DND-41 (cell line): Measurements from ENCODE around the gene SMARCD3.

ENCODE experiments used
- ATAC-seq: fragments of 200-7000 bp; cut with Tn5 transposase; 3 replicates; pipeline ENCODE4 v1.9.1; 2021; ENCODE audit warnings: low read depth; ENCODE audit not compliant: insufficient read depth
- DNase-seq: peaks from one replicate; pipeline ENCODE4 v3.0.0-alpha.2; 2020
- H2AFZ ChIP-seq: 2 replicates; pipeline ENCODE4 v1.6.0; 2012; ENCODE audit warnings: low read depth, low read length
- H3K27ac ChIP-seq: 2 replicates; pipeline ENCODE4 v1.5.1; 2012; ENCODE audit warnings: low read length, inconsistent platforms
- H3K27me3 ChIP-seq: fragments of 200-600 bp; sonication (generic); 2 replicates; pipeline ENCODE4 v1.6.0; 2012; ENCODE audit warnings: low read length, mild to moderate bottlenecking, inconsistent platforms; ENCODE audit not compliant: insufficient read depth, poor library complexity
- H3K36me3 ChIP-seq: 2 replicates; pipeline ENCODE4 v1.5.1; 2012; ENCODE audit warnings: low read length, inconsistent platforms; ENCODE audit not compliant: insufficient read depth
- H3K4me1 ChIP-seq: 2 replicates; pipeline ENCODE4 v1.5.1; 2012; ENCODE audit warnings: mild to moderate bottlenecking, low read length; ENCODE audit not compliant: insufficient read depth
- H3K4me2 ChIP-seq: 2 replicates; pipeline ENCODE4 v1.6.0; 2012; ENCODE audit warnings: mild to moderate bottlenecking, moderate library complexity, low read length, inconsistent platforms; ENCODE audit not compliant: insufficient read depth
- H3K4me3 ChIP-seq, 2 experiments: fragments of 200-600 bp in 1 of 2; shearing (Covaris generic) in 1 of 2; 2 replicates each; pipeline ENCODE4 v1.5.1; 2012 to 2016; ENCODE audit warnings: inconsistent platforms in 2 of 2, low read length in 2 of 2, mild to moderate bottlenecking in 2 of 2, low read depth in 1 of 2, moderate library complexity in 1 of 2
- H3K79me2 ChIP-seq: 2 replicates; pipeline ENCODE4 v1.6.0; 2012; ENCODE audit warnings: low read length, inconsistent platforms; ENCODE audit not compliant: insufficient read depth
- H3K9ac ChIP-seq: 2 replicates; pipeline ENCODE4 v1.6.0; 2012; ENCODE audit warnings: low read depth, mild to moderate bottlenecking, inconsistent platforms, low read length, moderate library complexity
- H3K9me3 ChIP-seq: 2 replicates; pipeline ENCODE4 v1.5.1; 2012; ENCODE audit warnings: low read length, moderate library complexity, mild to moderate bottlenecking, inconsistent platforms; ENCODE audit not compliant: insufficient read depth, severe bottlenecking
- H4K20me1 ChIP-seq: 2 replicates; pipeline ENCODE4 v1.6.0; 2012; ENCODE audit warnings: low read length; ENCODE audit not compliant: insufficient read depth
- CTCF ChIP-seq: IDR thresholded peaks from 2 replicates; pipeline ENCODE4 v1.5.1; 2012; ENCODE audit warnings: borderline replicate concordance, low read length, moderate library complexity, mild to moderate bottlenecking; ENCODE audit not compliant: poor library complexity, severe bottlenecking; ENCODE audit errors: extremely low read depth
- EZH2 ChIP-seq: IDR thresholded peaks from 3 replicates; pipeline ENCODE4 v1.6.1; 2012; ENCODE audit warnings: borderline replicate concordance, low read depth, mild to moderate bottlenecking, moderate library complexity, low read length, inconsistent platforms; ENCODE audit not compliant: severe bottlenecking

Gene SMARCD3

GRCh38 chr7:151283302-151283701 is 34.8 kb upstream of the SMARCD3 start:
- H3K4me2 ChIP-seq = no peak overlapping the region
- no peaks in the 10 kb centered on the region for H3K9me3 ChIP-seq
- no peak overlapping the region for H3K4me3 ChIP-seq
- no peaks in the 10 kb centered on the region for H3K4me1 ChIP-seq
- H2AFZ ChIP-seq = no peak overlapping the region
- no peak overlapping the region for H3K27ac ChIP-seq
- no peak overlapping the region for H3K9ac ChIP-seq
- ATAC-seq (no peak), DNase-seq (no peak)
- H3K79me2 ChIP-seq = no peaks in the 10 kb centered on the region
- H3K36me3 ChIP-seq = no peaks in the 10 kb centered on the region
- H4K20me1 ChIP-seq = no peaks in the 10 kb centered on the region
- H3K27me3 ChIP-seq = peaks cover 37% of the 10 kb centered on the region
- TF ChIP-seq CTCF (no peak), EZH2 (no peak)

- Histone ChIP-seq H3K27me3 (peaks cover 44% of the 10 kb centered on the region), H3K4me2 (no peak overlapping the region), H3K9ac (no peak overlapping the region), H4K20me1 (0 out of 2 replicates have a peak, but pooled peaks cover 3% of the 10 kb centered on the region), H3K9me3 (no peaks in the 10 kb centered on the region), H3K36me3 (no peaks in the 10 kb centered on the region), H3K79me2 (no peaks in the 10 kb centered on the region), H2AFZ (no peak overlapping the region), H3K27ac (no peak overlapping the region), H3K4me1 (peaks cover 3% of the 10 kb centered on the region; the same call in 1 of the 2 replicates), H3K4me3 (no peak overlapping the region)
- no peak for ATAC-seq
- no peak for TF ChIP-seq EZH2
- no peak for TF ChIP-seq CTCF
- DNase-seq = no peak
Observed at GRCh38 chr7:151282111-151282510, 33.6 kb upstream of the SMARCD3 start.

GRCh38 chr7:151281686-151282085 is 33.2 kb upstream of the SMARCD3 start:
- H3K36me3 ChIP-seq = no peaks in the 10 kb centered on the region
- H2AFZ ChIP-seq = no peak overlapping the region
- H3K27me3 ChIP-seq = peaks cover 44% of the 10 kb centered on the region
- H4K20me1 ChIP-seq = 0 out of 2 replicates have a peak, but pooled peaks cover 3% of the 10 kb centered on the region
- no peak overlapping the region for H3K4me2 ChIP-seq
- H3K9ac ChIP-seq = no peak overlapping the region
- no peak overlapping the region for H3K27ac ChIP-seq
- DNase-seq = no peak
- no peaks in the 10 kb centered on the region for H3K79me2 ChIP-seq
- H3K9me3 ChIP-seq = no peaks in the 10 kb centered on the region
- no peak for TF ChIP-seq CTCF
- no peak for TF ChIP-seq EZH2
- H3K4me3 ChIP-seq = no peak overlapping the region
- no peak for ATAC-seq
- H3K4me1 ChIP-seq = peaks cover 4% of the 10 kb centered on the region; the same call in 1 of the 2 replicates
